K562 (cell line): ENCODE measurements around the gene SLC19A1. TPM values are rescaled to one million over a fixed set of nuclear protein-coding genes. Genes with fewer than 3 reads are reported as not detected.

Experiments used
- ATF1 ChIP-seq, 2 experiments: fragments of 450-650 bp in 1 of 2; IDR thresholded peaks; 2 replicates each; pipeline ENCODE4 v1.6.1; 2016; ENCODE audit warnings: missing compliant biosample characterization in 1 of 2, missing genetic modification characterization in 1 of 2
- CBFA2T3 ChIP-seq: fragments of 450-650 bp; IDR thresholded peaks from 2 replicates; pipeline ENCODE4 v1.6.1; 2017
- CBX2 ChIP-seq: fragments of 200-600 bp; sonication (generic); IDR thresholded peaks from one replicate; pipeline ENCODE4 v1.6.1; 2012; ENCODE audit warnings: mild to moderate bottlenecking, low read length, inconsistent platforms; ENCODE audit not compliant: insufficient read depth, poor library complexity, severe bottlenecking
- CBX8 ChIP-seq: fragments of 200-600 bp; sonication (generic); IDR thresholded peaks from 2 replicates; pipeline ENCODE4 v1.6.1; 2012; ENCODE audit warnings: borderline replicate concordance, mixed run types, low read depth, mild to moderate bottlenecking, moderate library complexity, mixed read lengths, low read length, control low read depth, inconsistent platforms; ENCODE audit not compliant: poor library complexity, severe bottlenecking; ENCODE audit errors: extremely low read depth
- GABPB2 ChIP-seq: fragments of 250-450 bp; sonication (Bioruptor Pico); conservative IDR thresholded peaks from 2 replicates; pipeline ENCODE4 v1.5.1; 2021; ENCODE audit warnings: mild to moderate bottlenecking
- MECOM ChIP-seq: fragments of 250-450 bp; sonication (Bioruptor Pico); IDR thresholded peaks from 2 replicates; pipeline ENCODE4 v1.8.0; 2022; ENCODE audit warnings: inconsistent platforms
- NFE2L1 ChIP-seq: fragments of 450-650 bp; IDR thresholded peaks from 2 replicates; pipeline ENCODE4 v1.6.1; 2016; ENCODE audit warnings: missing genetic modification characterization, low read depth, mild to moderate bottlenecking, missing compliant biosample characterization, moderate library complexity, borderline replicate concordance
- NR1H2 ChIP-seq: sonication (generic); formaldehyde crosslinking; IDR thresholded peaks from 2 replicates; pipeline ENCODE4 v1.4.0; 2020; ENCODE audit warnings: mild to moderate bottlenecking, missing genetic modification reagents
- NR2C1 ChIP-seq, 2 experiments: fragments of 450-650 bp; IDR thresholded peaks; 2 replicates each; pipeline ENCODE4 v1.6.1; 2017; ENCODE audit warnings: mild to moderate bottlenecking in 2 of 2, antibody characterized with exemption in 1 of 2, inconsistent platforms in 1 of 2, missing compliant biosample characterization in 1 of 2, missing genetic modification characterization in 1 of 2
- PRPF4 ChIP-seq: fragments of 200-400 bp; formaldehyde crosslinking; IDR thresholded peaks from one replicate; pipeline ENCODE4 v1.6.1; 2017; ENCODE audit warnings: low read length, low read depth, mild to moderate bottlenecking; ENCODE audit not compliant: insufficient read depth, poor library complexity, severe bottlenecking
- TSHZ1 ChIP-seq: fragments of 250-450 bp; sonication (Bioruptor Pico); IDR thresholded peaks from 2 replicates; pipeline ENCODE4 v1.4.0; 2020; ENCODE audit warnings: mild to moderate bottlenecking, moderate library complexity
- ZFP1 ChIP-seq: fragments of 450-650 bp; formaldehyde crosslinking; IDR thresholded peaks from 2 replicates; pipeline ENCODE4 v1.4.0; 2020; ENCODE audit warnings: mild to moderate bottlenecking, mixed read lengths
- ZNF175 ChIP-seq: fragments of 200-800 bp; sonication (Bioruptor generic); IDR thresholded peaks from 2 replicates; pipeline ENCODE4 v1.6.1; 2016; ENCODE audit warnings: low read depth, mild to moderate bottlenecking, missing genetic modification characterization, missing compliant biosample characterization
- ZNF232 ChIP-seq: sonication (generic); formaldehyde crosslinking; IDR thresholded peaks from 2 replicates; pipeline ENCODE4 v1.8.0; 2022; ENCODE audit warnings: mild to moderate bottlenecking, missing genetic modification reagents
- ZNF318 ChIP-seq, 2 experiments: fragments of 450-650 bp; IDR thresholded peaks; 2 replicates each; pipeline ENCODE4 v1.6.1; 2016; ENCODE audit warnings: mild to moderate bottlenecking in 2 of 2, borderline replicate concordance in 1 of 2, low read depth in 1 of 2, moderate library complexity in 1 of 2
- ZNF507 ChIP-seq: conservative IDR thresholded peaks from 2 replicates; pipeline ENCODE4 v1.6.1; 2017; ENCODE audit warnings: missing genetic modification characterization, missing compliant biosample characterization
- polyA plus RNA-seq, 8 experiments: library from polyadenylated mRNA; depleted of rRNA in 4 of 8; stranded (reverse) in 5 of 8; unstranded in 3 of 8; fragments of >200 nt; fragmentation: Nextera tagmentation in 2 of 8; fragmentation: Illumina TruSeq in 1 of 8; extraction: Ambion mirVana in 2 of 8; extraction: Trizol in 1 of 8; gene quantifications; 2 replicates each; pipeline versions ENCODE4 v1.2.1 to v1.2.3, GENCODE V29; 2011 to 2014; ENCODE audit warnings: inconsistent platforms in 1 of 8, missing spikeins in 1 of 8
- total RNA-seq, 7 experiments: library from RNA; depleted of rRNA in 6 of 7; stranded (reverse); fragments of >200 nt in 6 of 7; fragmentation: Illumina TruSeq in 2 of 7; extraction: Trizol in 2 of 7; gene quantifications; 2 replicates each; pipeline versions ENCODE4 v1.2.1 to v1.2.3, GENCODE V29; 2011 to 2021; ENCODE audit warnings: low replicate concordance in 1 of 7

The SLC19A1 gene
- total and polyA plus RNA-seq, 9 of the 15 experiments (the other 6 are each of a cell fraction or from before 2014, with no cell fraction given), result 0.65 to 88.7 (median 12.0) TPM

GRCh38 chr21:45591619-45592207, 49.5 kb upstream of the SLC19A1 start (continued):
- TF ChIP-seq ATF1 (CRISPR knock-in tag; IDR thresholded peaks at IDR 0.05) (no peak), ATF1 (tag; IDR thresholded peaks at IDR 0.05) (no peak), ZNF232 (CRISPR knock-in tag) (no peak), NR2C1 (IDR thresholded peaks at IDR 0.05) (0 out of 2 replicates have a peak, but pooled peaks have one; percentile 11), NR2C1 (tag; IDR thresholded peaks at IDR 0.05) (no peak), CBX2 (no peak), NFE2L1 (tag) (no peak), ZNF175 (CRISPR knock-in tag) (no peak), ZNF318 (IDR thresholded peaks at IDR 0.05; ENCODE audit: borderline replicate concordance in 1 of 2, low read depth in 1 of 2) (no peak), CBFA2T3 (no peak), GABPB2 (no peak), PRPF4 (no peak), ZFP1 (CRISPR knock-in tag) (no peak), NR1H2 (CRISPR knock-in tag) (no peak), MECOM (CRISPR knock-in tag) (no peak), ZNF507 (tag) (no peak), CBX8 (no peak), TSHZ1 (CRISPR knock-in tag) (no peak)
